ENCODE data around the gene GALNT12. TPM values are rescaled to one million over a fixed set of nuclear protein-coding genes. Genes with fewer than 3 reads are reported as not detected.
A peak's percentile ranks its signal among the peaks of the same experiment; 100 is the strongest.

Gene GALNT12
- total RNA-seq, 2 donors from 2014 or later: 69.6 to 145 TPM

- intact Hi-C loops (cut with DNase I): no loop called here
- Histone ChIP-seq H3K27me3 (no peaks in the 10 kb centered on the region), H3K27ac (no peak overlapping the region), H3K9ac (ENCODE audit: low read depth in 2 of 2, low read length in 2 of 2) (no peak overlapping the region), H3K36me3 (no peaks in the 10 kb centered on the region), H3K9me3 (no peaks in the 10 kb centered on the region), H3K4me1 (no peaks in the 10 kb centered on the region), H3K4me3 (no peak overlapping the region)
- TF ChIP-seq CTCF (IDR thresholded peaks at IDR 0.05): no peak
- peak; percentile 9 for DNase-seq
Observed at GRCh38 chr9:98772364-98773155, 34.9 kb upstream of the GALNT12 start.

- Histone ChIP-seq H3K36me3 (no peaks in the 10 kb centered on the region), H3K27ac (no peak overlapping the region), H3K4me3 (no peak overlapping the region), H3K9me3 (no peaks in the 10 kb centered on the region), H3K4me1 (no peaks in the 10 kb centered on the region), H3K27me3 (no peaks in the 10 kb centered on the region), H3K9ac (ENCODE audit: low read depth in 2 of 2, low read length in 2 of 2) (no peak overlapping the region)
- TF ChIP-seq CTCF (IDR thresholded peaks at IDR 0.05): no peak
- DNase-seq: peak; percentile 13
- intact Hi-C loops (cut with DNase I): no loop called here
Observed at GRCh38 chr9:98773721-98774120, 33.7 kb upstream of the GALNT12 start.

- Histone ChIP-seq H3K4me3 (no peak overlapping the region), H3K9me3 (no peaks in the 10 kb centered on the region), H3K27me3 (no peaks in the 10 kb centered on the region), H3K27ac (no peak overlapping the region), H3K9ac (ENCODE audit: low read depth in 2 of 2, low read length in 2 of 2) (no peak overlapping the region), H3K36me3 (no peaks in the 10 kb centered on the region), H3K4me1 (no peaks in the 10 kb centered on the region)
- peak; percentile 22 for TF ChIP-seq CTCF (IDR thresholded peaks at IDR 0.05)
- peak; percentile 16 for DNase-seq
- intact Hi-C loops (cut with DNase I): loop anchor here (5.0 kb wide), 1 partner anchor 457 kb away; no protein-coding TSS in a partner anchor
Observed at GRCh38 chr9:98774746-98775145, 32.7 kb upstream of the GALNT12 start.

GRCh38 chr9:98775831-98776441 is 31.5 kb upstream of the GALNT12 start:
- Histone ChIP-seq H3K9me3 (no peaks in the 10 kb centered on the region), H3K27me3 (no peaks in the 10 kb centered on the region), H3K4me3 (no peak overlapping the region), H3K36me3 (no peaks in the 10 kb centered on the region), H3K9ac (ENCODE audit: low read depth in 2 of 2, low read length in 2 of 2) (no peak overlapping the region), H3K27ac (no peak overlapping the region), H3K4me1 (no peaks in the 10 kb centered on the region)
- TF ChIP-seq CTCF (IDR thresholded peaks at IDR 0.05): peak; percentile 22
- peak; percentile 34 for DNase-seq
- intact Hi-C loops (cut with DNase I): loop anchor here (5.0 kb wide), 1 partner anchor 459 kb away; no protein-coding TSS in a partner anchor

GRCh38 chr9:98777618-98778017 is 29.9 kb upstream of the GALNT12 start:
- no peaks in the 10 kb centered on the region for H3K9me3 ChIP-seq
- no peaks in the 10 kb centered on the region for H3K36me3 ChIP-seq
- no peak overlapping the region for H3K27ac ChIP-seq
- no peak for TF ChIP-seq CTCF (IDR thresholded peaks at IDR 0.05)
- H3K4me3 ChIP-seq: no peak overlapping the region
- no peaks in the 10 kb centered on the region for H3K27me3 ChIP-seq
- H3K4me1 ChIP-seq: no peaks in the 10 kb centered on the region
- intact Hi-C loops (cut with DNase I): loop anchor here (5.0 kb wide), 1 partner anchor 460 kb away; no protein-coding TSS in a partner anchor
- H3K9ac ChIP-seq (ENCODE audit: low read depth in 2 of 2, low read length in 2 of 2): no peak overlapping the region
- no peak for DNase-seq

Data from colonic mucosa (tissue), 4 donors.